ENCODE results near the gene DTX4.

- TF ChIP-seq CTCF (conservative IDR thresholded peaks at IDR 0.05; ENCODE audit: low read depth, low read length) (no peak), EZH2 (IDR thresholded peaks at IDR 0.05; ENCODE audit: borderline replicate concordance, low read depth, low read length, poor library complexity, severe bottlenecking) (no peak)
Measured at GRCh38 chr11:59192446-59193020, 20.6 kb downstream of the DTX4 start.
